HG03108 (cell line): Measurements from ENCODE around the gene SUPT7L.
"Not testable (repeated sequence)": the region's sequence is repeated elsewhere in the genome, so short reads cannot be mapped to it uniquely, and the experiment has no call there.

Experiments
- ATAC-seq: cut with Tn5 transposase; IDR thresholded peaks from one replicate; pipeline ENCODE4 v1.9.1; 2021; ENCODE audit warnings: moderate library complexity; ENCODE audit not compliant: unreplicated experiment

SUPT7L gene

DNA sequence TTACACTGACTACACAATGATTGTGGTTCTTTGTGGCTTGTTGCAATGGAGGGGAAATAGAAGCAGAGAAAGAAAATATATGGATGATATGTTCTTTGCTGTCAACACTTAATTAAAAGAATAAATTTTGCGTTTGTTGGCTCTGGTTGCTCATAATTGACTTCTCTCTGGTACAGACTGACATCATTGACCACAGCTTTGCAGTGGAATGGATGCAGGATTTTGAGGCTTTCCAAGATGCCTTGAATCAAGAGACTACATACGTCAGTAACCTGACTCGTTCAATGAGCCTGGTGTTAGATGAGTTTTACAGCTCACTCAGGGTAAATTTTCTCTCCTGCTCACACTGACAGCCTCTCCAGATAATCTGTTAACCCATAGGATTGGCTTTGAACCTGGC, 24.7 kb downstream of the SUPT7L start:
- ATAC-seq, result no peak

DNA sequence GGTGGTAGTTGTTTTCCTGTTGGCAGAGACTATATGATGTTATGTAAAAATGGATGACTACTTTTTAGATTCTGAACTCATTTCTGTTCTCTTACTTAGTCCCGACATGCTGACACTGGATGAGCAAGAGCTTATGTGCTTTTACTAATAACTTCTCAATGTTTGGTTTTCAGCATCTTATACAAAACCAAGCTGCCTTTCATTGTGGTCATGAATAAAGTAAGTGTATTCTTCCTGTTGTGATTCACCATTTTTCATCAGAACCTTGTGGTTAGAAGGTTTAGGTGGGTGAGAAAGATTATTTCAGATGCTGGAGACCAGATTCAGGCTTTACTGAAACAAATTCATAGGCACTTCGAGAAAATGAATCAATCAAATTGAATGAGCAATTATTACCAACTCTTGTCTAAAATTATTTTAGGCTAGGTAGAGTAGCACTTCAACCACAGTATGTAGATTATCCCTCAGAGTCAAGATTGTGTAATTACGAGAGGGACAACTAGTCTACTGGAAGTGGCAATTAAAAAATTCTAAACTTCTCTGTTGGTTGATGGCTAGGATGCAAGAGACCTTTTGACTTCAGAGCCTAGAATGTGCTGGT, 25.3 kb downstream of the SUPT7L start:
- ATAC-seq, result no peak

DNA sequence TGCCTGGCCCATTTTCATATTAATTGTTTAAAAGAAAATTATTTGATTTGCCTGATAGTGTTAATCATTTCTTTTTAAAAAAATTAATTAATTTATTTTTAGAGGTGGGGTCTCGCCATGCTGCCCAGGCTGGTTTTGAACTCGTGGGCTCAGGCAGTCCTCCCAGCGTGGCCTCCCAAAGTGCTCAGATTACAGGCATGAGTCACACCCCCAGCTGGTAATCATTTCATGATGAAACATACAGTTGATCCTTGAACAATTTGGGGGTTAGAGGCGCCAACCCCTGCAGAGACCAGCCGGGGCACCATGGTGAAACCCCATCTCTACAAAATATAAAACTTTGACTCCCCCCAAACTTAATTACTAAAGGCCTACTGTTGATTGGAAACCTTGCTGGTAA, 26.6 kb downstream of the SUPT7L start:
- no peak for ATAC-seq

- no peak for ATAC-seq
These were observed 29.1 kb downstream of the SUPT7L start for GRCh38 chr2:27634291-27634690.

DNA sequence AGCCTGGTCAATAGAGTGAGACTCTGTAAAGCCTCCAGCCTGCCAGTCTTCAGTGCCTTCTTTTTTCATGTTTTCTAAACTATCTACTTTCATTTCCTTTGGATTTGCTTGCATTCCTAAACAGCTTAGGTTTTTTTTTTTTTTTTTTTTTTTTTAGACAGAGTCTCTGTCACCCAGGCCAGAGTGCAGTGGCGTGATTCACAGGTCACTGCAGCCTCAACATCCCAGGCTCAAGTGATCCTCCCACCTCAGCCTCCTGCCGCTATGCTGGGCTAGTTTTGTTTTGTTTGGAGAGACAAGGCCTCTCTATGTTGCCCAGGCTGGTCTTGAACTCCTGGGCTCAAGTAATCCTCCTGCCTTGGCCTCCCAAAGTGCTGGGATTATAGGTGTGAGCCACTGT, 33.2 kb downstream of the SUPT7L start:
- ATAC-seq, result not testable (repeated sequence)

DNA sequence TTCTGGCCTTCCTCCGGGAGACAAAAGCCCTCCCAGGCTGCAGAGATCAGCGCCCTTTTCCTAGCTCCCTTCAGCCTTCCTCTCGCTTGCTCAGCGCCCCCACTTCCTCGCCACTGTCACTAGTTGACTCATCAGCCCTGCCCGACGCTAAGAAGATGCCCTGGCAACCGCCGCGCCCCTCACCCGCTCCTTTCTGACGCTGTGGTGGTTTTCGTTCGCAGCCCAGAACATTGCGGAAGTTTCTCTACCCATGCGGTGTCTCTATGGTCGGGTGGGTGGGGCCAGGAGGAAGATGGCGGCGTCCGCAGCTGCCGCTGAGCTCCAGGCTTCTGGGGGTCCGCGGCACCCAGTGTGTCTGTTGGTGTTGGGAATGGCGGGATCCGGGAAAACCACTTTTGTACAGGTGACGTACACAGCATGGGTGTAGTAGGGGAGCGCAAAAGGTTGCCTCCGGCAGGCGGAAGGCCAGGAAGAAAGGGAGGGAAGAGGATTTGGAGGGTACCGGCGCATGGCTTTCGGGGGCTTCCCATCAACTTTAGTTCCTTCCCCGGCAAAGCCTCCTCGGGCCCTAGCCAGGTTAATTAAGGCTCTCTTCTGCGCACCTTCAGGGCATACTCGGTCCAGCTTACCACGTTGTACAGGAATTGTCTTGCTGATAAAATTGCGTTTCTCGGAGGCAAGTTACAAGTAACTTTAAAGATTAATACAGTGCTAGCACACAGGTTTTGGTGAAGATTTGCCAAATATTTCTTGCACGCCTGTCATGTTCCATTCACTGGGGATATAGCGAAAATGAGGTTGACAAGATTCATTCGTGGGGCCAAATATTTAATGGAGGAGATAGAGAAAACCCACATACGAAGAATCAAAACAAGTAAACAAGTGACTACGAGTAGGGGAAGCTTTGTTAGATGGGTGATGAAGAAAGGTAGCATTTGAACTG, 34.4 kb downstream of the SUPT7L start, which contains the start of the genes CCDC121 and GPN1:
TSS of gene CCDC121 (minus strand) at position 246 of the 943 bp plus-strand sequence. CDS start 1,213 bp downstream, outside the sequence.
TSS of gene GPN1 (plus strand) at position 284 of the 943 bp plus-strand sequence. CDS start at position 293, 9 bp downstream.
- ATAC-seq, result peak; percentile 97

- ATAC-seq, result no peak
These were observed 35.2 kb downstream of the SUPT7L start for GRCh38 chr2:27627963-27628766.

DNA sequence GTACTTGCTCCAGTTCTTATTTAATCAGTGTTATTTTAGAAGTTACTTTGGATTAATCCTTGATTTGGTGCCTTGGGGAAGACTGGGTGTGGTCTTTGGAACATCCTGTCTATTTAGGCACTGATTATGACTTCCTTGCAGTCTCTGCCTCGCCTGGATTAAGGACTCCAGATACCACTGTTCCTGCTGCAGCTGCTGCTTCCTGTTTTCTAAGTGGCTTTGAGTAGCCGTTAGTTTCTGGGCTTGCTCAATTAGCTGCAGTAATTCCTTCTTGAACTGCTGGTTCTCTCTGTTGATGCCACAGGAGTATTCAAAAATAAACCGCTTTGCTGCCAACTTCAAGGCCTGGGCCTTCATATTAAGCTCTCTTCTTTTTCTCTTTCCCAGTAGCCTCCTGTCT, 36.5 kb downstream of the SUPT7L start:
- ATAC-seq, result not testable (repeated sequence)

GRCh38 chr2:27626323-27626722, 37.1 kb downstream of the SUPT7L start:
- ATAC-seq, result not testable (repeated sequence)

DNA sequence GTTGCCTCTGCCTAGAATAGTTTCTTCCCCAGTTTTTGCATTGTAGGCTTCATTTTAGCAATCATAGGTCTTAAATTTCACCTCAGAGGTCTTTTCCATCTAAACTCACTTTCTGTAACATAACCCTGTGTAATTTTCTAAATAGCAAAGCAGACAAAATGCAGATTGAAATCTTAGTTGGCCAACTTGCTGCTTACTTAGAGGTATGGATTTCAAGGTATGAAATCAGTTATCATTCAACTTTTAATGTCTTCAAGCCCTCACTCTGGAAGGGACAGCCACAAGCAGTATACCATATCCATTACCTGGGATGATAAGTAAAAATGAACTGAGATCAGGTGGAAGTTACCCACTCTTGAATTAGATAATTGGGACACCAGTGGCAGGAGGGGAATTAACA, 38.5 kb downstream of the SUPT7L start:
- no peak for ATAC-seq

- ATAC-seq, result no peak
These were observed 40.5 kb downstream of the SUPT7L start for GRCh38 chr2:27622921-27623384.

DNA sequence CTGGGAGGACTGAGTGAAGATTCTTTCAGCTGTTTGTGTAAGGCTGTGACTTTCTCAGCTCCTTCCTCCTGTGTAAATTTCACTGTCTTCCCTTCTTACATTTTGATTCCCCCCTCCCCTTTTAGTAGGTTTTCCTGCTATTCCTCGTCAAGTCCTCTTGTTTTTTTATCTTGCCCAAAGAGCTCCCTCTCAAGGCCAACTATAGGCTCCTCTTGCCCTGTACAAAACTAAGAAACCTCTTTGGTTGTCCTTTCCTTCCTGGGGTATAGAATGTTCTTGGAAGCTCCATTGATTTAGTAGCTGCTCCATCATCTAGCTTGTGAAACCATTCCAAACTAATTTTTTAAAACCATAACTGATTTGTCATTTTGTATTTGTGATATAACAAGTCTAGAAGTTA, 41.9 kb downstream of the SUPT7L start:
- ATAC-seq, result no peak

DNA sequence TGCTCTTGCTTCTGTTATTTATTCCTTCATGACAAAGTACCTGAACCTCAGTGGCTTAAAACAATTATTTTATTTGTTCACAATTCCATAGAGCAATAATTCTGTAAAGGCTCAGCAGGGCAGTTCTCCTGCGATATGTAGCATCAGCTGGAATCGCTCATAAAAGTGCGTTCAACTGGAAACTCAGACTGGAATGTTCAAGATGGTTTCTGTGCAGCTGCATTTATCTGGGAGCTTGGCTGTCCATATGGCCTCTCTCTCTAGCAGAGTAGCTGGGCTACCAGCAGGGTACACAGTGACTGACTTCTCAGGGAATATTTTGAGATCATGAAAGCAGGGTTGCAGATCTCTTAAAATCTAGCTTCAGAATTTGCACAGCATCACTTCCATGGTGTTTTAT, 48.1 kb downstream of the SUPT7L start:
- no peak for ATAC-seq

DNA sequence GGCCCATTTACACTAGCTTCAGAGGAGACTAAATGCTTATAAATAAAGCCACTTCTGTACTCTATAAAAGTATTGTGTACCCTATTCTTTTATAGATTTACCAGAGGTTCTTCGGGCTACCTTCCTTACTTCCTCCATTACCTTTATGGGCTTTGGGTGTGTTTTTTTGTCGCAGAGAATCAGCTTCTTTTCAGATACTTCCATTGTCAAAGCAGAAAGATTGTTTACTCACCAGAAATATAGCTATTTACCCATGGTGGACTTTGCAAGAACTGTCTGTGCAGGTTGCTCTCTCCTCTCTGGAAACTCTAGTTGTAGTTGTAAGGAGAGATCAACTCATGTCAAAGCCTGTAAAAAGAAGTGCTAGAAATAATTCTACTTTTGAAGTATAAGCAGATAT, 49.4 kb downstream of the SUPT7L start:
- ATAC-seq, result no peak

GRCh38 chr2:27606611-27607010, 56.8 kb downstream of the SUPT7L start:
- ATAC-seq, result no peak
